GM21528 (cell line): ENCODE data around the gene EYA2.

Experiments
- ATAC-seq: cut with Tn5 transposase; IDR thresholded peaks from one replicate; pipeline ENCODE4 v1.9.1; 2021; ENCODE audit warnings: mild to moderate bottlenecking, moderate library complexity; ENCODE audit not compliant: unreplicated experiment, low FRiP score

The EYA2 gene

DNA sequence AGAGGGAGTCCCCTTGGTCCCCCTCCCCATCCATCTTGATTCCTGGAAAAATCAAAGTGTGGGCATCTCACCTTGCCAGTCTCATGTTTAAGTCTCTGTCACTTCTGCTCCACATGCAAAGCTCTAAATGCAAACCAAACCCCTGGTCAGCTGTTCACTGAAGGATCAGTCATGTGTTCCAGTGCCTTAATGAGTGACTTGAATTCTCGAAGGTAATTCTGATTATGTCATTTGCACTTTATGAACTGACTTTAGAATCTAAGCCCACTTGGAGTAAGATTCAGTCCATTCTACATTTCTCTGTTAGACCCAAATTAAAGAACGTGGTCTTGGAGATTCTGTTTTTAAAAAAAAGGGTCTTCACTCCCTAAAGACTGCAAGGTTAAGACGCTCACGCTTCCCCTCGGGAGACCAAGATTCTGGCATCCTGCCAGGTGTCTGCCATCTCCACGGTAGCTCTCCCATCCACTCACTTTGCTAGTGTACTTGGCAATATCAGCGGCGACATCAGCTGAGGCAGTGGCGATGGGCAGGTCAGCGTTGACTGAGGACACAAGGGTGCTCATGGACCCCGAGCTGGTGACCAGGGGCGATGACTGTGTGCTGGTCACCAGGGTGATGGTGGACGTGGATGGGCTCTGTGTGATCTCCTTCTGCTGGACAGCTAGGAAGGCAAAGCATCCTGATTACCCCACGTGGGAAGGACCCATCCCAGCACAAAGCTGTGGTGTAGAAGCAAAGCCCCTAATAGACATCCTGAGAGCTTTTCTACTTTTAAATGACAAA is 341.4 kb downstream of the EYA2 start:
- no peak for ATAC-seq

DNA sequence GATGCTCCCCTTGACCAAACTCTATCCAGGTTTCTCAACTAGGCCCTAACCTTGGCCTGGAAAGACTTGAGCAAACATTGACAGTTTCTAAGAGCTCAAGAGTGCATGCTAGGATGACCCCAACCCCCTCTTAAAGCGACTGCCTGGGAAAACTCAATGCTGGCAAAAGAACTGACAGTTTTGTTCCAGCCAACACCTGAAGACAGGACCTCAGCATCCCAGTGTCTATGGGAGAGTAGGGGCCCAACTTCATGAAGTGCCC is 341.9 kb downstream of the EYA2 start:
- ATAC-seq = no peak

GRCh38 chr20:47237715-47238114 is 343.1 kb downstream of the EYA2 start:
- no peak for ATAC-seq
